CD14-positive monocyte (primary cell): ENCODE measurements around the gene IGSF22. TPM values are rescaled to one million over a fixed set of nuclear protein-coding genes. Genes with fewer than 3 reads are reported as not detected.

Source experiments
- DNase-seq, 3 donors: peaks; one replicate each; pipeline ENCODE4 v3.0.0-alpha.2; 2011 to 2022
- H2AFZ ChIP-seq: 2 replicates; pipeline ENCODE4 v1.6.0; 2012; ENCODE audit warnings: mild to moderate bottlenecking, low read depth, low read length, inconsistent platforms; ENCODE audit not compliant: insufficient read depth, poor library complexity, severe bottlenecking
- H3K27ac ChIP-seq, 2 donors: 1 replicate in 1 of 2; 2 replicates in 1 of 2; pipeline ENCODE4 v1.5.1; 2012 to 2013; ENCODE audit warnings: low read length in 2 of 2, control low read depth in 1 of 2, inconsistent platforms in 1 of 2, low read depth in 1 of 2, mild to moderate bottlenecking in 1 of 2
- H3K27me3 ChIP-seq, 2 donors: one replicate each; pipeline versions ENCODE4 v1.6.0 to v1.6.1; 2011 to 2013; ENCODE audit warnings: low read length in 2 of 2; ENCODE audit not compliant: control insufficient read depth in 2 of 2, insufficient read depth in 2 of 2
- H3K36me3 ChIP-seq, 2 donors: replicated peaks in 1 of 2; 1 replicate in 1 of 2; 2 replicates in 1 of 2; pipeline versions ENCODE4 v1.5.1 to v1.6.1; 2012 to 2013; ENCODE audit warnings: low read length in 2 of 2, control low read depth in 1 of 2, inconsistent platforms in 1 of 2, mild to moderate bottlenecking in 1 of 2; ENCODE audit not compliant: insufficient read depth in 2 of 2, control insufficient read depth in 1 of 2
- H3K4me1 ChIP-seq, 2 donors: 1 replicate in 1 of 2; 2 replicates in 1 of 2; pipeline versions ENCODE4 v1.5.1 to v1.6.1; 2012 to 2013; ENCODE audit warnings: low read length in 2 of 2, control low read depth in 1 of 2, inconsistent platforms in 1 of 2, mild to moderate bottlenecking in 1 of 2, moderate library complexity in 1 of 2; ENCODE audit not compliant: insufficient read depth in 2 of 2, control insufficient read depth in 1 of 2
- H3K4me2 ChIP-seq: replicated peaks from 2 replicates; pipeline ENCODE3; 2012; ENCODE audit warnings: low read length, moderate library complexity, mild to moderate bottlenecking; ENCODE audit not compliant: poor library complexity, severe bottlenecking; ENCODE audit errors: extremely low read depth
- H3K4me3 ChIP-seq, 3 experiments: fragments of 200-600 bp in 1 of 3; sonication (generic) in 1 of 3; replicated peaks in 1 of 3; 1 replicate in 2 of 3; 2 replicates in 1 of 3; pipeline ENCODE4 v1.5.1; 2011 to 2013; ENCODE audit warnings: low read length in 3 of 3, mild to moderate bottlenecking in 3 of 3, control low read depth in 2 of 3, low read depth in 2 of 3, inconsistent platforms in 1 of 3, moderate library complexity in 1 of 3
- H3K79me2 ChIP-seq: 2 replicates; pipeline ENCODE4 v1.6.0; 2012; ENCODE audit warnings: mild to moderate bottlenecking, control low read depth, inconsistent platforms, low read length, moderate library complexity; ENCODE audit not compliant: insufficient read depth
- H3K9ac ChIP-seq: 2 replicates; pipeline ENCODE4 v1.6.0; 2017; ENCODE audit warnings: low read length, mild to moderate bottlenecking; ENCODE audit not compliant: insufficient read depth, poor library complexity, severe bottlenecking
- H3K9me3 ChIP-seq, 2 donors: replicated peaks in 1 of 2; 1 replicate in 1 of 2; 2 replicates in 1 of 2; pipeline versions ENCODE4 v1.5.1 to v1.6.1; 2012 to 2013; ENCODE audit warnings: low read length in 2 of 2, control low read depth in 1 of 2; ENCODE audit not compliant: control insufficient read depth in 1 of 2, insufficient read depth in 1 of 2
- H4K20me1 ChIP-seq: 2 replicates; pipeline ENCODE4 v1.6.0; 2012; ENCODE audit warnings: mild to moderate bottlenecking, low read length, control low read depth, moderate library complexity; ENCODE audit not compliant: insufficient read depth
- H3K27ac Mint-ChIP-seq, 7 donors: one replicate each; pipeline ENCODE4 v1.8.0; 2020; ENCODE audit warnings: mild to moderate bottlenecking in 7 of 7, mixed read lengths in 7 of 7, moderate library complexity in 6 of 7, inconsistent platforms in 2 of 7
- H3K27me3 Mint-ChIP-seq, 3 donors: one replicate each; pipeline ENCODE4 v1.8.0; 2021 to 2022; ENCODE audit warnings: low read depth in 3 of 3, mild to moderate bottlenecking in 3 of 3, mixed read lengths in 3 of 3, moderate library complexity in 3 of 3, inconsistent platforms in 1 of 3
- H3K36me3 Mint-ChIP-seq, 2 donors: one replicate each; pipeline ENCODE4 v1.8.0; 2020; ENCODE audit warnings: mixed read lengths in 2 of 2, inconsistent platforms in 1 of 2, mild to moderate bottlenecking in 1 of 2
- H3K4me1 Mint-ChIP-seq: one replicate; pipeline ENCODE4 v1.8.0; 2020; ENCODE audit warnings: mild to moderate bottlenecking, mixed read lengths
- H3K4me3 Mint-ChIP-seq, 2 donors: one replicate each; pipeline ENCODE4 v1.8.0; 2020; ENCODE audit warnings: mild to moderate bottlenecking in 2 of 2, mixed read lengths in 2 of 2, moderate library complexity in 1 of 2
- H3K9me3 Mint-ChIP-seq, 7 donors: one replicate each; pipeline ENCODE4 v1.8.0; 2020 to 2022; ENCODE audit warnings: mixed read lengths in 7 of 7, mild to moderate bottlenecking in 6 of 7, moderate library complexity in 6 of 7, inconsistent platforms in 2 of 7
- CTCF ChIP-seq: fragments of 200-600 bp; IDR thresholded peaks from one replicate; pipeline ENCODE4 v1.8.0; 2022; ENCODE audit warnings: antibody characterized with exemption, mild to moderate bottlenecking
- WGBS: methylation state at CpG from one replicate; pipeline ENCODE4 v1.1.5; 2013; ENCODE audit warnings: missing lambda C conversion rate; ENCODE audit not compliant: insufficient coverage; 5-methylcytosine and 5-hydroxymethylcytosine counted together
- intact Hi-C, 2 donors: fragments of 100-400 bp; cut with micrococcal nuclease; formaldehyde crosslinking; loops; one replicate each; pipeline versions ENCODE4 v1.15.0 to v1.15.1; 2023
- polyA plus RNA-seq, 3 donors: library from polyadenylated mRNA; depleted of rRNA in 1 of 3; unstranded in 2 of 3; stranded (reverse) in 1 of 3; fragments of 300-500 nt in 2 of 3; fragments of >200 nt in 1 of 3; fragmentation: Illumina TruSeq in 2 of 3; gene quantifications; 1 replicate in 2 of 3; 2 replicates in 1 of 3; pipeline ENCODE4 v1.2.3, GENCODE V29; 2012 to 2021

The IGSF22 gene
- polyA plus RNA-seq, 3 donors: not detected

- H3K79me2 ChIP-seq: no peaks in the 10 kb centered on the region
- peaks cover 18 to 19% of the 10 kb centered on the region in 2 donors for H3K4me1 ChIP-seq
- no peak overlapping the region for H3K27ac ChIP-seq
- no peaks in the 10 kb centered on the region for H4K20me1 ChIP-seq
- intact Hi-C loops: no loop called here
- Mint-ChIP-seq H3K36me3 (peaks cover 8 to 18% of the 10 kb centered on the region in 2 donors), H3K27me3 (peaks cover 30 to 46% (median 37%) of the 10 kb centered on the region in 3 donors), H3K27ac (peak overlapping the region in 3 of 7 donors; percentile 5 to 56 (median 38)), H3K4me1 (peaks cover 28% of the 10 kb centered on the region), H3K9me3 (peaks cover 0 to 8% (median 0%) of the 10 kb centered on the region in 7 donors), H3K4me3 (peak overlapping the region; percentile 68 to 84)
- no peak for TF ChIP-seq CTCF
- H2AFZ ChIP-seq: peak overlapping the region; percentile 36
- peaks cover 21 to 31% of the 10 kb centered on the region in 2 donors for H3K27me3 ChIP-seq
- peak overlapping the region in 1 of 3 experiments; percentile 52 for H3K4me3 ChIP-seq
- no peaks in the 10 kb centered on the region for H3K9me3 ChIP-seq
- peak in 1 of 3 donors; percentile 4 for DNase-seq
- 2% methylated on average over 28 of the region's 34 CpGs for WGBS
- H3K4me2 ChIP-seq: peak overlapping the region; percentile 34
- no peak overlapping the region for H3K9ac ChIP-seq
- H3K36me3 ChIP-seq: no peaks in the 10 kb centered on the region
Measured at GRCh38 chr11:18706330-18707243, 19.4 kb downstream of the IGSF22 start.

DNA sequence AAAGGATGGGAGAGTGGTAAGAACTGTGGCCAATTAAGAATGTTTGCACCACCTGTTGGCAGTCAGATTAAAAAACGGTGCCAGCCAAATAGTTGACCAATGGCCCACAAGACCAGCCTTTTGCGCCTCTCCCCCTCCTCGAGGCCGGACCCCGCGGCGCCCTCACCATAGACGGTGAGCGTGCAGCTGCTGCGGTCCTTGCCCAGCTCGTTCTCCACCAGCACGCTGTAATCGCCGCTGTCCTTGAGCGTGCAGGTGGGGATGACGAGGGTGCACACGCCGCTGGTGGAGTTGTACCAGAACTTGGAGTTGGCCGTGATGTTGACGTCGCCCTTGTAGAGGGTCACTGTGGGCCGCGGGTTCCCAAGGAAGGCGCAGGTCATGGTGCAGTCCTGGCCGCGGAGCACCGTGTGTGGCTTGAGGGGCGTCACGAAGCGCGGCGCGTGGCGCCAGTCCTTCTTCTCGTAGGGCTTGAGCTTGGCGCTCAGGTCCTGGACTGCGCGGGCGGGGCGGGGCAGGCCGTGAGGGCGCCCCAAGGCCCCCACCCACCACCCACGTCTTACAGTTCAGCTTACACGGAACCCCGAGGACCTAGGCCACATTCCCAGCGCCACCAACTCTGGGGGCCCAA lies 20.2 kb downstream of the IGSF22 start:
- H3K36me3 ChIP-seq: no peaks in the 10 kb centered on the region
- intact Hi-C loops: no loop called here
- peaks cover 18 to 19% of the 10 kb centered on the region in 2 donors for H3K4me1 ChIP-seq
- H3K4me1 Mint-ChIP-seq: peaks cover 28% of the 10 kb centered on the region
- H4K20me1 ChIP-seq: no peaks in the 10 kb centered on the region
- 1% methylated on average over 41 of the region's 46 CpGs for whole genome bisulfite sequencing
- H3K4me3 ChIP-seq: peak overlapping the region in 2 of 3 experiments; percentile 19 to 55
- H3K27ac Mint-ChIP-seq: peak overlapping the region in 1 of 7 donors; percentile 26
- peaks cover 16 to 25% of the 10 kb centered on the region in 2 donors for H3K36me3 Mint-ChIP-seq
- peak overlapping the region; percentile 44 to 87 for H3K4me3 Mint-ChIP-seq
- H2AFZ ChIP-seq: no peak overlapping the region
- DNase-seq: no peak
- no peak overlapping the region for H3K9ac ChIP-seq
- peaks cover 31 to 46% (median 37%) of the 10 kb centered on the region in 3 donors for H3K27me3 Mint-ChIP-seq
- H3K27me3 ChIP-seq: peaks cover 21 to 31% of the 10 kb centered on the region in 2 donors
- no peak overlapping the region for H3K27ac ChIP-seq
- H3K9me3 ChIP-seq: no peaks in the 10 kb centered on the region
- H3K79me2 ChIP-seq: no peaks in the 10 kb centered on the region
- peaks cover 0 to 8% (median 0%) of the 10 kb centered on the region in 7 donors for H3K9me3 Mint-ChIP-seq
- TF ChIP-seq CTCF: no peak
- H3K4me2 ChIP-seq: peak overlapping the region; percentile 65
